ENCODE data around the gene PRLH.
A peak's percentile ranks its signal among the peaks of the same experiment; 100 is the strongest.

The PRLH gene

GRCh38 chr2:237565974-237566373, 400 bp upstream of the PRLH start:
- no peak for DNase-seq (ENCODE audit: low read depth)

- no peak for DNase-seq (ENCODE audit: low read depth)
Observed at GRCh38 chr2:237567276-237568029, 1.1 kb downstream of the PRLH start.

GRCh38 chr2:237568121-237568660, 1.8 kb downstream of the PRLH start:
- no peak for DNase-seq (ENCODE audit: low read depth)

- DNase-seq (ENCODE audit: low read depth), result no peak
Observed at GRCh38 chr2:237569041-237569440, 2.7 kb downstream of the PRLH start.

GRCh38 chr2:237569896-237570295, 3.5 kb downstream of the PRLH start:
- DNase-seq (ENCODE audit: low read depth), result no peak

- DNase-seq (ENCODE audit: low read depth), result no peak
Observed at GRCh38 chr2:237570776-237571335, 4.5 kb downstream of the PRLH start.

GRCh38 chr2:237571551-237571950, 5.2 kb downstream of the PRLH start:
- DNase-seq (ENCODE audit: low read depth), result no peak

- peak; percentile 81 for DNase-seq (ENCODE audit: low read depth)
Observed at GRCh38 chr2:237572021-237572741, 5.8 kb downstream of the PRLH start.

- no peak for DNase-seq (ENCODE audit: low read depth)
Observed at GRCh38 chr2:237572742-237573101, 6.3 kb downstream of the PRLH start.

GRCh38 chr2:237573721-237574415, 7.5 kb downstream of the PRLH start:
- no peak for DNase-seq (ENCODE audit: low read depth)

GRCh38 chr2:237574467-237574866, 8.1 kb downstream of the PRLH start:
- no peak for DNase-seq (ENCODE audit: low read depth)

- DNase-seq (ENCODE audit: low read depth), result no peak
Observed at GRCh38 chr2:237574894-237575868, 8.8 kb downstream of the PRLH start.

GRCh38 chr2:237575869-237576862, 9.8 kb downstream of the PRLH start:
- DNase-seq (ENCODE audit: low read depth), result no peak

- no peak for DNase-seq (ENCODE audit: low read depth)
Observed at GRCh38 chr2:237576974-237577373, 10.6 kb downstream of the PRLH start.

- DNase-seq (ENCODE audit: low read depth), result no peak
Observed at GRCh38 chr2:237577458-237577857, 11.1 kb downstream of the PRLH start.

- no peak for DNase-seq (ENCODE audit: low read depth)
Observed at GRCh38 chr2:237577956-237578870, 11.8 kb downstream of the PRLH start.

GRCh38 chr2:237581326-237581725, 15.0 kb downstream of the PRLH start:
- no peak for DNase-seq (ENCODE audit: low read depth)

GRCh38 chr2:237581751-237582746, 15.7 kb downstream of the PRLH start:
- peak; percentile 50 for DNase-seq (ENCODE audit: low read depth)
